CD4-positive, alpha-beta T cell treated with Interleukin-4 for 4 hours (primary cell): ENCODE measurements around the gene SLFN12L.
"Not testable (repeated sequence)": the region's sequence is repeated elsewhere in the genome, so short reads cannot be mapped to it uniquely, and the experiment has no call there.

Experiments
- DNase-seq: peaks from one replicate; pipeline ENCODE4 v3.0.0-alpha.2; 2020

The SLFN12L gene

DNA sequence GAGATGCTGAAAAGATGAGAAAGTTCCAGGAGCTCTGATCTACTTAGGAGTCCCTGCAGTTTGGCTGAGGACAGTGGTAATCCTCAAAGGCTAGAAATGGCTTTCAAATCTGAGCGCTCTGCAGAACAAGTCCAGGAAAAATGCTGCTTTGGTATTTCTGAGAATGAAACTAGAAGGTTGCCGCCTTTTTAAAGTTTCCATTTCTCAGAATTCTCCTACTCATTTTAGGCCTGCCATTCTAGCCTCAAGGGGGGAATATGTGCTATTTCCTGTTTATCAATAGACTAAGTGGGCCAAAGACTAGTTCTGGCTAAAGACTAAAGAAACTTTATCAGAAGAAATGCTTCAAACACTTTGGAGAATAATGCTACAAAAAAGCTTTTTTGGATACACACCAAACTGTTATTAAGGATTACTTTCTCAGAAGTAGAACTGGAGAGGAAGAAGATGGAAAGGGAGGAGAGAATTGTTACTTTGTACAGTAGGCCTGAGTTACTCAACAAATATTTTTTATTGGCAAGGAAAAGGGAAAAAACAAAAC, at the start of gene SLFN12L:
Gene SLFN12L, minus strand, starts transcription at position 78 of the 541 bp plus-strand sequence. CDS start 15,314 bp downstream, outside the sequence.
- peak; percentile 84 for DNase-seq

DNA sequence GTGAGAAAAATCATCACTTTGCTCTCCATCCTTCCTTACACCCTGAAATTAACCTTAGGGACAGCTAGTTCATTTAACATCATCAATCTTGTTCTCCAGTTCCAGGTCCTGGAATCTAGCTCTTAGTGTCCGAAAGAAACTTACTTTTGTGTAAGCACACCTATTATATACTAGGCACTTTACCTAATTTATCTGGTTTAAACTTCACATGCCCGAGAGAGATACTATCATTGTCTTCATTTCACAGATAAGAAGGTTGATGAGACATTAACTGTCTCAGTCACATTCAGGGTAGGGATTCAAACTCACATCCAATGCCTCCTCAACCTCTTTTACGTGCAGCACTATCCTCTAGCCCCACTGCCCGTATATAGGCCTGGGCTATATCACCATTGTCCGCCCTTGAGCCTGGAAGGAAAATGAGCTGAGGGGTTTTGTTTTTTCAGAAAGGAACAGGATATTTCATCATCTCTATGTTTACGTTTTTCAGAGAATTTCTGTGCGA, 49.1 kb upstream of the SLFN12L start:
- DNase-seq: no peak

DNA sequence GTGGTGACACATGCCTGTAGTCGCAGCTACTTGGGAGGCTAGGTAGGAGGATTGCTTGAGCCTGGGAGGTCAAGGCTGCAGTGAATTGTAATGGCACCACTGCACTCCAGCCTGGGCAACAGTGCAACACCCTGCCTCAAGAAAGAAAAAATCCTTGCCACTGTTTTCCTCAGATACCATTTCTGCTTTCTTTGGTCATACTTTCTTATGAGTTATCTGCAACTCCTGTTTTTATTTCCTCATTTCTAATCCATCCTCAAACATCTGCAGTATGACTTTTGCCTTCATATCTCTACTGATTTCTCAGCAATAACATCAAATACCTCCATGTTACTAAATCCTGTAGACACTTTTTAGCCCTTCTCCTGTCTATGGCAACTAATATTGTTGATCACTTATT, 46.6 kb upstream of the SLFN12L start:
- no peak for DNase-seq

DNA sequence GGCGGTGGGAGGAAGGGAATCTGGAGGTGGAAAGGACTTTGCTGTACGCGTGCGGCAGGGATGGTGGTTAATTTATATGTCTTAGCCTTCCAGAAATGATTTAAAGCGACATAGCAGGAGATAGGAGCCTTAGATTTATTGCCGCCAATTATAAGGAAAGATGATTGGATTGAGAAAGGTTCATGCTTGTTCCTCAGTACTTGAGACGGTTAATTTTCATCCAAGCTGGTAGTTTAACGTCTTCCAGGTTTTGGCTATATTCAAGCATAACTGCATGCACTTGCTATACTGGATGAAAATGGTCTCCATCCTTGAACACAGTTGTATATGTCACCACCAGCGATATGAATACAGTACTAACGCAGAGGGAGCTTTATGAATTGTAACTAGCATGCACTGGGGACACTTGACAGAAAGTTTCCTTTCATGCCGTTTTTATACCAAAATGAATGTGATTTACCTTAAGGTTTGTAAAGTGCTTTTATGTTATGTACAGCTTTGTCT, 41.5 kb upstream of the SLFN12L start:
- no peak for DNase-seq

DNA sequence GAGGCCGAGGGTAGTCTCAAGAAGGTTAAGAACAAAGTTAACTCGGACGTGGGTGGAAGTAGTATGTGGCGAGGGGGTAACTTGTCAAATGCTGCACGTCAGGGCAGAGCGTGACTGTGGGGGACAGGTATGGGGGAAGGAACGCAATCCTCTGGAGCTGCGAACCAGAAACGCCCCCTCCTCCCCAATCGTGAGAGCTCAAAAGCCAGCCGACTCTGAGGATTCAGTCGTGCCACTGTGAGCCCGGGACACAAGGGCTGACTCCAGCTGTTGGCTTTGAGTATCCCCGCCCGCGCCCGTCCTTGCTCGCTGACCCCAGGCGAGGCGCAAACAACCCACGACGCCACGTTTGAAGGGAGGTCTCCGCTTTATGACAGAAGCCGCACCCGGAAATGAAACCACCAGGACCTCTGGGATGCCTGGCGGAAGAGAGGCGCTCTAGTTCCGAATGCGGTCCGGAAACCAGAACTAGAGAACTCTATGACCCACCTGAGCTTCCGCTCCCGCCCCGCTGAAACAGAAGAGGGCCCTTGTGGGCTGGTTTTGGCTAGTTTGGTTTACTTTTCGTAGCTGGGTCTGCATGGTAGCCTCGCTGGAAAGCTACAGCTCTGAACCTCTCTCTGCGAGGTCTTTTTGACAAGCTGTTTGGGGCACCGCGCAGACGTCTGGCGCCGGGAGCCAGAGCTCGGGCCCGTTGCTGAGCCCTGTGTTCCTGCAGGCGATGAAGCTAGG, 40.9 kb upstream of the SLFN12L start, which contains the start of gene PEX12:
Gene PEX12, minus strand, starts transcription at position 375 of the 732 bp plus-strand sequence. CDS start 550 bp downstream, outside the sequence.
- peak; percentile 93 for DNase-seq

DNA sequence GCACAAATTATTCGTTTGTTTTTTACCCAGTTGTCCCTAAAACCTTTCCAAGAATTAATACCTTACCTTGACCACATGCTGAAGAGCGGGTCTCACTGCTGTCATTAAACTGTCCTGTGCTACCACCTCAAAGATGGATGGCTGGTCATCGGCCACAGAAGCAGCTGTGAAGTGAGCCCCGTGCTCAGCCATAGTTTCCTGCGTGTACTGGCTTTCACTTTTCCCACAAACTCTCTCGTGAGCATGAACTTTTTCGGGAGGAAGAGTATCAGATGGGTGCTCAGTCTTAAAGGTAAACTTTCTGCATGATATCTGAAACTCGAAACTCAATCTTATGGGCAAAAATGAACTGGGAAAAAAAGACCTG, 40.3 kb upstream of the SLFN12L start:
- no peak for DNase-seq

DNA sequence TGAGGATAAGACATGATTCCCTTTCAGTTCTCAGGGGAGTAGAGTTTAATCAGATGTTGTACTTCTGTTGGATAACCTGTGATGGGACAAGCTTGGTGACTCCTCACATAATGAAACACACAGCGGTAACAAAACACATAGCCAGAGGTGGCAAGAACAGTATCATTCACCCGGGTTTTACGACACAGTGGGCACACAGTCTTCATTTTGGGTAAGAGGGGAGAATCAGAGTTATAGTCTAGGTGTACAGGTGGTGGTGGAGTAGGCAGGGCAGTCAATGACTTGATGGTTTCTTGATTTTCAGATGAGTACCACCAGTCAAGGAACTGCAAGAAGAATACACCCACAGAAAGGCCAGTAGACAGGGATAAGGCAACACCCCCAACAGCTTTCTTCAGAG, 38.3 kb upstream of the SLFN12L start:
- DNase-seq: no peak

DNA sequence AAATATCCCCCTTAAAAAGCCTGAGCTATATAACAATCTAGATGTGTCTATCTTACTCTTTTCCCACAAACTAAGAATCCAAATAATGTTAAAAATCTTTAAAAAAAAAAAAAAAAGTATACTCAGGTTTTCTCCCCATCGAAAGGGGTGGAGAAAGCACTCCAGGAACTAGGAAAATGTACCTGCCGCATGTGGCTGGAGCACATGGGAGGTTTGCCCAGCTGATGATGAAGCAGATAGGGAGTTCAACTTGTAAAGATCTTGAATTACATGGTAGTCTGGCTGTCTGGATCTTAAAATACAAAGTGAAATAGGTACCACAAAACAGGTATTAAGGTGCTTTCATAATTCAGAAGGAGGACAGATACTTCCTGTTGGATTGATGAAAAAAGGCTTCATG, 31.9 kb upstream of the SLFN12L start:
- DNase-seq: no peak

DNA sequence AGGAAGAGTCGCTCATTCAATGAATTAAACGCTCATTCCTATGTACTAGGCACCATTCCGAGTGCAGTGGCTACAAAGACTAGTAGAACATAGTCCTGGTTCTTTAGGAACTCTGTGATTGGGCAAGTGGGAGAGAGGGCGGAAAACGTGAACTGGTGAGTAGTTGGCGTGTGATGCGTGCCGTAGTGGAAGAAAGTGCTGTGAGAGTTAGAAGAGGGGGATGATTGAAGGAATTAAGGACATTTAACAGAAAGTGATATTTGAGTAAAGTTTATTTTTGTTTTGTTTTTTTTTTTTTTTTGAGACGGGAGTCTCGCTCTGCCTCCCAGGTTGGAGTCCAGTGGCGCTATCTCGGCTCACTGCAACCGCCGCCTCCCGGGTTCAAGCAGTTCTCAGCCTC, 31.1 kb upstream of the SLFN12L start:
- DNase-seq: peak; percentile 36

DNA sequence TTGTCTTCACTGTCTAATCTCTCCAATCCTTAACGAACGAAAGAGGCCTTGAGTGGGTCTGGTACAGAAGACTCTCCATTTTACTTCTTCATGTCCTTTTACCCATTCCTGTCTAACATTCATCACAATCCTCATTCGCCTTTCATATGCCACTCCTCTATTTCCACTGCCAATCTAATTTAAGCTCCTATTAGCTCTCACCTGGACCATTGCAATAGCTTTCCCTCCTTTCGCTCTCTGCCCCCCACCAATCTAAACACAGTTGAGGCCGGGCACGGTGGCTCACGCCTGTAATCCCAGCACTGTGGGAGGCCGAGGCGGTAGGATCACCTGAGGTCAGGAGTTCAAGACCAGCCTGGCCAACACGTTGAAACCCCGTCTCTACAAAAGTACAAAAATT, 29.5 kb upstream of the SLFN12L start:
- no peak for DNase-seq

DNA sequence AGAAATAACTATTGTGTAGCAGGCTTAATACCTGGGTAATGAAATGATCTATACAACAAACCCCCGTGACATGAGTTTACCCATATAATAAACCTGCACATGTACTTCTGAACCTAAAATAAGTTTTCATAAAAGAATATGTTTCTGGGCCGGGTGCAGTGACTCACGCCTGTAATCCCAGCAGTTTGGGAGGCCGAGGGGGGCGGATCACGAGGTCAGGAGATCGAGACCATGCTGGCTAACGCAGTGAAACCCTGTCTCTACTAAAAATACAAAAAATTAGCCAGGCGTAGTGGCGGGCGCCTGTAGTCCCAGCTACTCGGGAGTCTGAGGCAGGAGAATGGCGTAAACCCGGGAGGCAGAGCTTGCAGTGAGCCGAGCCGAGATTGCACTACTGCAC, 25.7 kb upstream of the SLFN12L start:
- DNase-seq: not testable (repeated sequence)

DNA sequence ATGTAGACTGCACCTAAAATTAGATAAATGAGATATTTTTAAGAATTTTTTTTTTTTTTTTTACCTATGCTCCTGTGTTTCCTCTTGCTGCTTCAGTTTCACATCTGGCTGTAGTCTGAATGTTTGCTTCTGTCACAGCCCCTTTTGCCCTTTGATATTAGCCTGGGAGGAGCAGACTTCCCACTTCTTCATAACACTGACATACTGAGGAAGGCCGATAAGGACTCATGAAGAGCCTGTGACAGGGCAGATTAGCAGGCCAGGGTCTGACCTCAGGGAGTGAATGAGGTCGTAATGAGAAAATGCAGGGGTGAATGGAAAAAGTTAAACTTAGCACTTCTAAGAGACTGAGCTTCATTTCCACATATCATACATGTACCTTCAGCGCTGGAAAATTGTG, 23.2 kb upstream of the SLFN12L start, which contains the start of gene SLFN14:
Gene SLFN14, minus strand, starts transcription at position 117 of the 400 bp plus-strand sequence. CDS start 2,757 bp downstream, outside the sequence.
- DNase-seq: no peak

DNA sequence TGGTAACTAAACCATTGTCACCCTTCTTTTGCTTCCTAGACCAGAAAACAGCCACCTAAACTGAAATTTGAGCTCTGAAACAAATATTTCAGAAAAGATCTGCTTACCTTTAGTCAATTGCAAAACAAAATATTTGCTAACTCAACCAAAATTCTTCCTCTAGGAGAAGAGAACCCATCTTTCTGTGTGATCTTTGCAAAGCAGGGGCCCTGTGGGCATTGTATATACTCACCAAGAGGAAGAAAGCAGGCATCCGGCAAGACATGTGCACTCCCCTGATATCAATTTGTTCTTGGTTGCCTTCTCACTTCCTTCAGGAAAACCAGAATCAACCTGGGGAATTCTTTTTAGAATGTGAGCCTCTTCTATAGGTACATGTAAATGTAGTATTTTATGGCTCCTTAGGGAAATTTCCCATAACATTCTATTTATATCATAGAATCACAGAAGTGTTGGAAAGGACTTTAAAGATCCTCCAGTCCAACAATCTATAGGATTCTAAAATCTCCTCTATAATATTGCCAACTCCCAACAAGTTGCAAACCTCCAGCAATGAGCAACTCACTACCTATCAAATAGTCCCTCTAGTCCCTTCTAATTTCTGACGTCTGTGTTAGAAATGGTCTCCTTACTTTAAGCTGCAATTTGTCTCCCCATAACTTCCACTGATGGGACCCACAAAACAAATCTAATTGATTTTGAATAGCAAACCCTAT, 22.2 kb upstream of the SLFN12L start:
- DNase-seq: no peak

DNA sequence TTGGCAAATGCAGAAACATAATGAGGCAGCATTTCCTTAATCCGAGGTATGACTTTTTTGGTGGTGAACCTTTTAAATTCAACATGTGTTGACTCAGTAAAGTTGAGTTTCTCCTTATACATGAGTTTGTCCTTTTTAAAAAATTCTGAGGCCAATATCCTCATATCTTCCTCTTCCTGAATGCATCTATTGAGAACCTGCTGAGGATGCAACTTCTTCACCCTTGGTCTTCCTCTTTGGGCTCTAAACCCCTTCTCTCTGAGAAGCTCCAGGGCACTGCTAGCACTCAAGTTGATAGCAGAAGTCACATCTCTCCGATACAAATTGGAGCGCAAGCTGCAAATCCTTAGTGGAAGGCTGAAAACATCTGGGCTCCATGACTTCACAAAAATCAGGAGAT, 19.9 kb upstream of the SLFN12L start:
- DNase-seq: no peak

DNA sequence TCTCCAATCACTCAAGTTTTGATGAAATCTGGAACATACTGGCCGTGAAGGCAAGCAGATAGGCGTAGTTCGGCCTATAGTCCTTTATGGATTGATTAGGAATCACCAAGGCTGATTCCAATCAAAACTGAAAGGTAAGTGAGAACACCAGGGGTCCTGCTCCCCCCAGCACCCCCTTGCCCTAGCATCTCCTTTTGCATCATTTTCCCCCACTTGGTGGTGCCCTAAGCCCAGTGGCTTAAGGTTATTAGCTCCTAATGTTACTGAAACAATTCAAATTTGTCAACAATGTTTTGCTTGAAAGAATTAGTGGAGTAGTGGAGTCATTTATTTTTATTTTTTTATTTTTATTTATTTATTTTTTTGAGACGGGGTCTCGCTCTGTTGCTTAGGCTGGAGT, 18.2 kb upstream of the SLFN12L start:
- DNase-seq: no peak

DNA sequence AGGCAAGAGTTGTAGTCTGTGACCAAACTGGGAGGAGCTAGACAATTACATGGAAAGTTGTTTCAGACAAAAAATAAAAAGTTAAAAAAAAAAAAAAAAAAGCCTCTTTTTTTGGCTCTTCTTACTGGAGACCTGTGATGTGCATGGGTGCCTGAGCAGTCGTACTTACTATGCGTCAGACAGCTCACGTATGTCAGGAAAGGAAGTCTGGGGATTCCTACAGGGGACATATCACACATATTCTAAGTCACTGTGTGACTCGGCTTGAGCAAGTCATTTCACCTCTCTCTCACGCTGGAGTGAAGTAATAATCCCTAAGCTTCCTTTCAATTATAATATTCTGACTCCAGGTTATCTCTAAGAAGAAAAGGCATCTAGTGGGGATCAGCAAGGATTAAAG, 17.2 kb upstream of the SLFN12L start:
- no peak for DNase-seq

DNA sequence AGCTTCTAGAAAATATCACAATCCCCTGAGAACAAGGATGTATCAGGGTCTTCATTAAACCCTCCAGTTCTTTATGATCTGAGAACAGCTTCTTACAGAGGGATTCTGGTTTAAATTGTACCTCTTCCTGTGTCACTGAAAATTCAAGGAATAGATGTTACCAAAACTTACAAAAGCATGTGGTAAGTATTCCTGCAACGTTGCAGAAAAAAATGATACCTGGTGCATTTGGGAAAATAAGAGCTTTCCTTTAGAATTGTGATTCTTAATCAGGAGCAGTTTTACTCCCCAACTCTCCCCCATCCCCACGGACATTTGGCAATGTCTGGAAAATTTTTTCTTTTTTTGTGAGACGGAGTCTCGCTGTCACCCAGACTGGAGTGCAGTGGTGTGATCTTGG, 15.8 kb upstream of the SLFN12L start:
- no peak for DNase-seq

DNA sequence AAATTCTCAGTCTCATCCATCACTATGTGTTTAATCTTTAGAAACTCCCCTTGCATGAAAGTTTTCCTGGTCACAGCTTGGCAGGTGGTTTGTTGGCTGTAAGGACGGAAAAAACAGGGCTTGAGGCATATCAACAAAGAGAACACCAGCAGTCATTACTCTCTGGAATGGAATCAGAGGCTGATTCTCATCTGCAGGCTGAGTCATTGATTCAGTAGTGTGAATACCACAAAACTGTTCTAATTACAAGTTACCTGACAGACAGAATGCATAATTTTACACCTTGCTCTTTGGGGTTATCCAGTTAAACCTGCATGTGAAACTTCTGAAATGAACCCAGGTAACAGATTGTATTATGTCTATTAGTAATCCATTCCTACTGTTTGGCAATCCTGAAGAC, 11.5 kb upstream of the SLFN12L start:
- DNase-seq: no peak

DNA sequence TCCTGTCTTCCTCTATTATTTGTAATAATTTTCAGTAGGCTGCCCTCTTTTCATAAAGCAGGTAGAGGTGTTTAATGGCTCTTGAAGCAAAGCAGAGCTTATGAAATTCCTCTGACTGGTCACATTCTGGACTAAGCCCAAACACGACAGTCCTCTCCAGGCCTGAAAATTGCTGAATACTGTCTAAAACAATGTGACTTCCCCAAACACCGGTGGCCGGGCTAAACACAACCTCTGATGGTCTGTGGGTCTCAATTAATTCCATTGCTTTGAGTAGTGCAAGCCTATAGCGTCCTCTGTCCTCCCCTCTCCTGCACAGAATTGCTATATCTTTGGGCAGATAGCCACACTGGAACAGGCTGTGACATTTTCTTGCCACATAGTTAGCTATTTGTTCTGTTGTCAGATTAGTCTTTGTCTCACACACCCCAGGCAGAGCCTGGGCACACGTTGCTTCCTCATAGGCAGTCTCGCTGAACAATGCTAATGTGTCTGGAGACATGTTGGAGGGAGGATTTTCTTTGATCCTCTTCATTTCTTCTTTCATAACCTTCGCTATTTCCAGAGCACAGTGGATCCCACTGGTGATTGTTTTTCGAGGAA, 10.8 kb upstream of the SLFN12L start:
- DNase-seq: no peak

DNA sequence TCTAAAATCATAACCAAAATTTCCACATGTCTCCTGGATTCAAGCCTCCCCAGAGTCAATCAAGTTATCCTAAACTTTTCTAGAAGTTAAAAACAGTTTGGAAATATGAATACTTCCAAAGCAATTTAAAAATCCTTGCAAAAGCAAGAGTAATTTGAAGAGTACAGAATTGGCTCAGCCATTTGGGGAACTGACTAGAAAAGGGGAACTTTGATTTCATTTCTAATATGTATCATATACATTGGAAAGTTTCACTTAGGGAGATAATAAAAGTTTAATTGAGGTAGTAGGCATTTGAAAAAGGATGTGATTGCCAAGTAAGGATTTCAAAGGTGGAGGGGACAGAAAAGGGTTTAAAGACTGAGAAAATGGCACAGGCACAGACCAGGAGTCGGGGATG, 9.0 kb upstream of the SLFN12L start:
- no peak for DNase-seq

DNA sequence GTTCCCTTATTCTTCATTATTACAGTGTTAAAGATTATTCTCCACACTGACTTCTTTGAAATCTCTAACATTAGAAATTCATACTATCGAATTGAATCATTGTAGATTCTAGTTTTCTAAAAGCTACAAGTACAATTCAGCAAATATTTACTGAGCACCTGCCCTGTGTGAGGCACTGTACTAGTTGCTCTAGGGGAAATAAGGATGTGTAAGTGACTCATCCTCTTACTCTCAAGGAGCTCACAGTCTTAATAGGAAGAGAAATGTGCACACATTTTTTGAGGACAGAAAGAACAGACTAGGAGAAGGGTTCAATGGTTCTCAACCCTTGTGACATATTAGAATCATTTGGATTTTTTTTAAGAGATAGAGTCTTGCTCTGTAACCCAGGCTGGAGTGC, 7.7 kb upstream of the SLFN12L start:
- DNase-seq: no peak

DNA sequence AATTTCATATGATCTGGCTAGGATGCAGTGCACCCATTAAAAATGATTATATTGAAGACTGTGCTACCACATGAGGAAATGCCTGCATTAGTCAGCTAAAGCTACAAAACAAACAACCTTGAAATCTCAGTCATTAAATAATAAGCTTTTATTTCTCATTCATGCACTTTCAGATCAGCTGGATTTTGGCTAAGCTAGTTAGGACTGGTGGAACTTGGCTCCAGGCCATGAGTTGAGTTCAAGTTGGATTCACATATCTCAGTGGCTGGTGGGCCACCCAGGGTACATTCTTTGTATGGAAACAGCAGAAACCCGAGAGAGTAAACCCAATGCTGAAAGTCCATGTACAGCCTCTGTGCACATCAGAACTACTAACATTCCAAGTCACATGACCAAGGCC, 6.4 kb upstream of the SLFN12L start:
- no peak for DNase-seq

DNA sequence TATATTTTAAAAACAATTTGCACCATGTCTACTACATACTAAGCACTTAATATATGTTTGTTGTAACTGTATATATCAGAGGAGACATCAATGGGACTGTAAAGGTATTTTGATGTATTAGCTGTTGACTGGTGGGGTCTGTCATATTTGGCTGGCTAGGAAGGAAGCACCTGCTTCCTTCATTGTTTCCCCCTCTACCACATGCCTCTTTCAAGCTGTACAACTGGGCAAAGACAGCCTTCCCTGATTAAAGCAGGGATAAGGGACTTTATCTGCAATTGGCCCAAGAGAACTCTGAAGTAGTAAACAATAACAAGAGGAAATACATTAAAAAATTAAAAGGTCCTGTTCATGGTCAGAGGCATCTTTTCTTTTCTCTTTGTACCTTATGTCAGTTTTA, 5.5 kb upstream of the SLFN12L start:
- DNase-seq: no peak
